GM23248 (cell line): ENCODE measurements around the gene RAB6A.

Source experiments
- EZH2 ChIP-seq: fragments of 200-600 bp; sonication (generic); IDR thresholded peaks from 2 replicates; pipeline ENCODE4 v1.6.1; 2018; ENCODE audit warnings: antibody characterized with exemption, mild to moderate bottlenecking; ENCODE audit not compliant: insufficient read depth, poor library complexity, severe bottlenecking
- EZH2phosphoT487 ChIP-seq: fragments of 200-600 bp; sonication (generic); IDR thresholded peaks from 2 replicates; pipeline ENCODE4 v1.6.1; 2018; ENCODE audit warnings: antibody characterized with exemption, moderate library complexity, mild to moderate bottlenecking, low read depth; ENCODE audit not compliant: insufficient read depth

- no peak for TF ChIP-seq EZH2phosphoT487
- no peak for TF ChIP-seq EZH2
Observed at GRCh38 chr11:73652046-73652730, 108.7 kb downstream of the RAB6A start.
